Natural killer cell treated with Interleukin-12 subunit alpha and Interleukin-12 subunit beta and Interleukin-15 and Interleukin-18, amount 100 ng/mL, for 72 hours (primary cell): Measurements from ENCODE around the gene SERPINA3. TPM values are rescaled to one million over a fixed set of nuclear protein-coding genes. Genes with fewer than 3 reads are reported as not detected.
"Not testable (repeated sequence)": the region's sequence is repeated elsewhere in the genome, so short reads cannot be mapped to it uniquely, and the experiment has no call there.

Source experiments
- ATAC-seq, 2 donors: fragments of 150-1000 bp; cut with Tn5 transposase in 1 of 2; sonication (Bioruptor Pico), chemical (Tn5 transposase) in 1 of 2; 2 replicates each; pipeline ENCODE4 v1.10.0; 2021
- DNase-seq: peaks from one replicate; pipeline ENCODE4 v3.0.0; 2022; ENCODE audit warnings: low spot score
- H3K27ac Mint-ChIP-seq, 2 donors: 1 replicate in 1 of 2; 2 replicates in 1 of 2; pipeline ENCODE4 v1.8.0; 2022; ENCODE audit warnings: mixed read lengths in 2 of 2, mild to moderate bottlenecking in 1 of 2, moderate library complexity in 1 of 2
- H3K27me3 Mint-ChIP-seq, 2 donors: 1 replicate in 1 of 2; 2 replicates in 1 of 2; pipeline ENCODE4 v1.8.0; 2022; ENCODE audit warnings: mixed read lengths in 2 of 2
- H3K36me3 Mint-ChIP-seq: one replicate; pipeline ENCODE4 v1.8.0; 2022; ENCODE audit warnings: mixed read lengths
- H3K4me1 Mint-ChIP-seq, 2 donors: 1 replicate in 1 of 2; 2 replicates in 1 of 2; pipeline ENCODE4 v1.8.0; 2022; ENCODE audit warnings: low read depth in 2 of 2, mixed read lengths in 2 of 2, mild to moderate bottlenecking in 1 of 2
- H3K4me3 Mint-ChIP-seq: one replicate; pipeline ENCODE4 v1.8.0; 2022; ENCODE audit warnings: mixed read lengths
- H3K9me3 Mint-ChIP-seq: 2 replicates; pipeline ENCODE4 v1.8.0; 2022; ENCODE audit warnings: mixed read lengths
- total RNA-seq, 2 donors: library from RNA; stranded (reverse); gene quantifications; one replicate each; pipeline ENCODE4 v1.2.3, GENCODE V29; 2022

SERPINA3 gene
- total RNA-seq, 2 donors from 2014 or later, result not detected

- H3K4me1 Mint-ChIP-seq, result no peaks in the 10 kb centered on the region
- DNase-seq (no peak), ATAC-seq (no peak)
- no peaks in the 10 kb centered on the region for H3K36me3 Mint-ChIP-seq
- H3K27ac Mint-ChIP-seq, result no peak overlapping the region
- H3K9me3 Mint-ChIP-seq, result peaks cover 4% of the 10 kb centered on the region
- peaks cover 6 to 16% of the 10 kb centered on the region in 2 donors for H3K27me3 Mint-ChIP-seq
- no peak overlapping the region for H3K4me3 Mint-ChIP-seq
Measured at GRCh38 chr14:94593376-94593748, 18.8 kb upstream of the SERPINA3 start.

GRCh38 chr14:94593749-94594431 lies 18.3 kb upstream of the SERPINA3 start:
- no peaks in the 10 kb centered on the region for H3K36me3 Mint-ChIP-seq
- peaks cover 4% of the 10 kb centered on the region for H3K9me3 Mint-ChIP-seq
- no peaks in the 10 kb centered on the region for H3K4me1 Mint-ChIP-seq
- ATAC-seq, result no peak
- no peak overlapping the region for H3K4me3 Mint-ChIP-seq
- peaks cover 6 to 16% of the 10 kb centered on the region in 2 donors for H3K27me3 Mint-ChIP-seq
- no peak for DNase-seq
- H3K27ac Mint-ChIP-seq, result no peak overlapping the region

- no peak for ATAC-seq
- H3K27ac Mint-ChIP-seq, result no peak overlapping the region
Measured at GRCh38 chr14:94594441-94594840, 17.8 kb upstream of the SERPINA3 start.

GRCh38 chr14:94595912-94596311 lies 16.3 kb upstream of the SERPINA3 start:
- Mint-ChIP-seq H3K4me3 (no peak overlapping the region), H3K4me1 (no peaks in the 10 kb centered on the region), H3K27me3 (peaks cover 6 to 19% of the 10 kb centered on the region in 2 donors), H3K9me3 (peaks cover under 1% of the 10 kb centered on the region), H3K27ac (no peak overlapping the region), H3K36me3 (no peaks in the 10 kb centered on the region)
- DNase-seq (no peak), ATAC-seq (no peak)

More at GRCh38 chr14:94594441-94594840, 17.8 kb upstream of the SERPINA3 start:
- Mint-ChIP-seq H3K27me3 (peaks cover 6 to 16% of the 10 kb centered on the region in 2 donors), H3K4me1 (no peaks in the 10 kb centered on the region), H3K4me3 (no peak overlapping the region), H3K9me3 (peaks cover 4% of the 10 kb centered on the region), H3K36me3 (no peaks in the 10 kb centered on the region)
- peak; percentile 37 for DNase-seq

- Mint-ChIP-seq H3K9me3 (no peaks in the 10 kb centered on the region), H3K27ac (no peak overlapping the region), H3K27me3 (peaks cover 9 to 19% of the 10 kb centered on the region in 2 donors), H3K4me1 (no peaks in the 10 kb centered on the region), H3K36me3 (no peaks in the 10 kb centered on the region), H3K4me3 (no peak overlapping the region)
- no peak for ATAC-seq
- DNase-seq, result no peak
Measured at GRCh38 chr14:94596361-94596760, 15.8 kb upstream of the SERPINA3 start.

GRCh38 chr14:94597788-94598187 lies 14.4 kb upstream of the SERPINA3 start:
- Mint-ChIP-seq H3K4me3 (no peak overlapping the region), H3K27ac (no peak overlapping the region), H3K36me3 (no peaks in the 10 kb centered on the region), H3K9me3 (no peaks in the 10 kb centered on the region), H3K27me3 (peaks cover 9 to 17% of the 10 kb centered on the region in 2 donors), H3K4me1 (no peaks in the 10 kb centered on the region)
- DNase-seq (no peak), ATAC-seq (no peak)

GRCh38 chr14:94598506-94598815 lies 13.7 kb upstream of the SERPINA3 start:
- no peak for ATAC-seq
- H3K27ac Mint-ChIP-seq, result no peak overlapping the region
- no peaks in the 10 kb centered on the region for H3K36me3 Mint-ChIP-seq
- no peaks in the 10 kb centered on the region for H3K4me1 Mint-ChIP-seq
- peaks cover 9 to 17% of the 10 kb centered on the region in 2 donors for H3K27me3 Mint-ChIP-seq
- H3K4me3 Mint-ChIP-seq, result no peak overlapping the region
- no peak for DNase-seq
- H3K9me3 Mint-ChIP-seq, result no peaks in the 10 kb centered on the region

- ATAC-seq, result no peak
- Mint-ChIP-seq H3K36me3 (no peaks in the 10 kb centered on the region), H3K4me3 (no peak overlapping the region), H3K27me3 (peaks cover 9 to 17% of the 10 kb centered on the region in 2 donors), H3K9me3 (no peaks in the 10 kb centered on the region), H3K4me1 (no peaks in the 10 kb centered on the region), H3K27ac (no peak overlapping the region)
- no peak for DNase-seq
Measured at GRCh38 chr14:94598816-94599655, 13.2 kb upstream of the SERPINA3 start.

GRCh38 chr14:94599656-94600004 lies 12.6 kb upstream of the SERPINA3 start:
- ATAC-seq, result peak in 1 of 2 donors; percentile 2
- H3K27ac Mint-ChIP-seq, result no peak overlapping the region
- H3K36me3 Mint-ChIP-seq, result no peaks in the 10 kb centered on the region
- peaks cover 9 to 17% of the 10 kb centered on the region in 2 donors for H3K27me3 Mint-ChIP-seq
- DNase-seq, result no peak
- H3K4me3 Mint-ChIP-seq, result no peak overlapping the region
- no peaks in the 10 kb centered on the region for H3K9me3 Mint-ChIP-seq
- no peaks in the 10 kb centered on the region for H3K4me1 Mint-ChIP-seq

- no peaks in the 10 kb centered on the region for H3K4me1 Mint-ChIP-seq
Measured at GRCh38 chr14:94600148-94600545, 12.0 kb upstream of the SERPINA3 start.

GRCh38 chr14:94601884-94602391 lies 10.3 kb upstream of the SERPINA3 start:
- H3K27ac Mint-ChIP-seq, result no peak overlapping the region

More at GRCh38 chr14:94600148-94600545, 12.0 kb upstream of the SERPINA3 start:
- ATAC-seq (no peak), DNase-seq (no peak)
- H3K27me3 Mint-ChIP-seq, result peaks cover 6 to 18% of the 10 kb centered on the region in 2 donors
- H3K9me3 Mint-ChIP-seq, result no peaks in the 10 kb centered on the region
- no peak overlapping the region for H3K27ac Mint-ChIP-seq
- no peaks in the 10 kb centered on the region for H3K36me3 Mint-ChIP-seq
- no peak overlapping the region for H3K4me3 Mint-ChIP-seq

GRCh38 chr14:94602722-94603121 lies 9.5 kb upstream of the SERPINA3 start:
- peak in 1 of 2 donors; percentile 18 for ATAC-seq

More at GRCh38 chr14:94601884-94602391, 10.3 kb upstream of the SERPINA3 start:
- ATAC-seq (no peak), DNase-seq (no peak)
- H3K27me3 Mint-ChIP-seq, result peaks cover 6 to 14% of the 10 kb centered on the region in 2 donors
- H3K4me1 Mint-ChIP-seq, result no peaks in the 10 kb centered on the region
- H3K9me3 Mint-ChIP-seq, result no peaks in the 10 kb centered on the region
- H3K36me3 Mint-ChIP-seq, result no peaks in the 10 kb centered on the region
- H3K4me3 Mint-ChIP-seq, result no peak overlapping the region

GRCh38 chr14:94605361-94605760 lies 6.8 kb upstream of the SERPINA3 start:
- peaks cover 6 to 22% of the 10 kb centered on the region in 2 donors for H3K27me3 Mint-ChIP-seq
- H3K27ac Mint-ChIP-seq, result no peak overlapping the region
- ATAC-seq (no peak), DNase-seq (no peak)
- H3K36me3 Mint-ChIP-seq, result no peaks in the 10 kb centered on the region
- H3K9me3 Mint-ChIP-seq, result no peaks in the 10 kb centered on the region
- no peaks in the 10 kb centered on the region for H3K4me1 Mint-ChIP-seq
- H3K4me3 Mint-ChIP-seq, result no peak overlapping the region

More at GRCh38 chr14:94602722-94603121, 9.5 kb upstream of the SERPINA3 start:
- Mint-ChIP-seq H3K4me3 (no peak overlapping the region), H3K9me3 (no peaks in the 10 kb centered on the region), H3K27ac (no peak overlapping the region), H3K4me1 (no peaks in the 10 kb centered on the region), H3K36me3 (no peaks in the 10 kb centered on the region), H3K27me3 (peaks cover 6 to 21% of the 10 kb centered on the region in 2 donors)
- DNase-seq, result no peak

- DNase-seq, H3K27ac Mint-ChIP-seq, H3K9me3 Mint-ChIP-seq, H3K4me1 Mint-ChIP-seq, H3K36me3 Mint-ChIP-seq, ATAC-seq, H3K4me3 Mint-ChIP-seq: not testable (repeated sequence)
- peaks cover 3 to 12% of the 10 kb centered on the region in 2 donors for H3K27me3 Mint-ChIP-seq
Measured at GRCh38 chr14:94608966-94609365, 3.2 kb upstream of the SERPINA3 start.
